IMR-90 (cell line): ENCODE results near the gene RGS9. TPM values are rescaled to one million over a fixed set of nuclear protein-coding genes. Genes with fewer than 3 reads are reported as not detected.

ENCODE experiments used
- ATAC-seq: fragments of 200-7000 bp; cut with Tn5 transposase; 2 replicates; pipeline ENCODE4 v1.9.1; 2020; ENCODE audit warnings: low read depth, mild to moderate bottlenecking, moderate library complexity
- BruUV-seq: library from RNA; stranded (reverse); fragments of 400-500 nt; replicated peaks from 2 replicates; lab custom pipeline; 2021; lab: Mats Ljungman, UMichigan
- CTCF ChIA-PET: fragments of 300-600 bp; formaldehyde crosslinking; extraction: SDS; loops from one replicate; lab custom pipeline; 2021; ENCODE audit warnings: antibody characterized with exemption; lab: Yijun Ruan, JAX
- POLR2A ChIA-PET: fragments of 300-600 bp; sonication (Branson Sonifier 250); formaldehyde crosslinking; loops from one replicate; lab custom pipeline; 2022; ENCODE audit warnings: antibody characterized with exemption; ENCODE audit not compliant: unreplicated experiment; lab: Charles Lee
- DNase-seq: peaks from one replicate; pipeline ENCODE4 v3.0.0; 2013
- H2AFZ ChIP-seq: replicated peaks from 2 replicates; pipeline ENCODE3; 2013; ENCODE audit warnings: low read length, mild to moderate bottlenecking; ENCODE audit not compliant: poor library complexity
- H2AK5ac ChIP-seq: 2 replicates; pipeline ENCODE4 v1.6.1; 2013; ENCODE audit warnings: low read depth, low read length, inconsistent platforms
- H2AK9ac ChIP-seq: replicated peaks from 2 replicates; pipeline ENCODE3; 2013; ENCODE audit warnings: mild to moderate bottlenecking, low read depth, low read length, moderate library complexity; ENCODE audit not compliant: poor library complexity
- H2BK120ac ChIP-seq: 2 replicates; pipeline ENCODE4 v1.6.1; 2013; ENCODE audit warnings: low read depth, low read length, inconsistent platforms
- H2BK15ac ChIP-seq: 3 replicates; pipeline ENCODE4 v1.6.1; 2013; ENCODE audit warnings: low read depth, low read length, inconsistent platforms
- H2BK20ac ChIP-seq: 2 replicates; pipeline ENCODE4 v1.6.1; 2013; ENCODE audit warnings: low read depth, mild to moderate bottlenecking, inconsistent platforms, low read length, moderate library complexity
- H2BK5ac ChIP-seq: 2 replicates; pipeline ENCODE4 v1.6.1; 2013; ENCODE audit warnings: mild to moderate bottlenecking, low read depth, low read length, inconsistent platforms; ENCODE audit not compliant: poor library complexity, severe bottlenecking
- H3K14ac ChIP-seq: replicated peaks from 2 replicates; pipeline ENCODE4 v1.6.1; 2013; ENCODE audit warnings: low read depth, low read length, inconsistent platforms
- H3K18ac ChIP-seq: 2 replicates; pipeline ENCODE4 v1.6.1; 2013; ENCODE audit warnings: low read depth, low read length, control low read depth
- H3K23ac ChIP-seq: 2 replicates; pipeline ENCODE4 v1.6.1; 2013; ENCODE audit warnings: low read depth, low read length, inconsistent platforms
- H3K27ac ChIP-seq: 2 replicates; pipeline ENCODE4 v1.5.1; 2013; ENCODE audit warnings: mild to moderate bottlenecking, control low read depth, low read length; ENCODE audit not compliant: insufficient read depth
- H3K27me3 ChIP-seq: 2 replicates; pipeline ENCODE4 v1.6.1; 2013; ENCODE audit warnings: low read length; ENCODE audit not compliant: control insufficient read depth, insufficient read depth
- H3K36me3 ChIP-seq: 2 replicates; pipeline ENCODE4 v1.6.1; 2013; ENCODE audit warnings: low read length, mixed read lengths; ENCODE audit not compliant: control insufficient read depth, insufficient read depth
- H3K4ac ChIP-seq: 2 replicates; pipeline ENCODE4 v1.6.1; 2013; ENCODE audit warnings: low read depth, low read length, inconsistent platforms
- H3K4me1 ChIP-seq: 2 replicates; pipeline ENCODE4 v1.6.1; 2013; ENCODE audit warnings: low read length, mixed read lengths; ENCODE audit not compliant: control insufficient read depth, insufficient read depth
- H3K4me2 ChIP-seq: 2 replicates; pipeline ENCODE4 v1.6.1; 2013; ENCODE audit warnings: low read depth, mild to moderate bottlenecking, control low read depth, low read length, moderate library complexity
- H3K4me3 ChIP-seq: 2 replicates; pipeline ENCODE4 v1.5.1; 2013; ENCODE audit warnings: low read depth, mild to moderate bottlenecking, control low read depth, low read length, moderate library complexity; ENCODE audit not compliant: insufficient read depth
- H3K56ac ChIP-seq: 2 replicates; pipeline ENCODE4 v1.6.1; 2013; ENCODE audit warnings: low read length, inconsistent platforms; ENCODE audit not compliant: insufficient read depth; ENCODE audit errors: extremely low read depth
- H3K79me1 ChIP-seq, 2 experiments: 2 replicates each; pipeline ENCODE4 v1.6.1; 2013; ENCODE audit warnings: low read length in 2 of 2, inconsistent platforms in 1 of 2, low read depth in 1 of 2
- H3K9ac ChIP-seq: 2 replicates; pipeline ENCODE4 v1.6.1; 2013; ENCODE audit warnings: low read depth, low read length, control low read depth
- H3K9me1 ChIP-seq: 2 replicates; pipeline ENCODE4 v1.6.1; 2013; ENCODE audit warnings: low read length, inconsistent platforms; ENCODE audit not compliant: insufficient read depth
- H3K9me3 ChIP-seq: 2 replicates; pipeline ENCODE4 v1.6.1; 2013; ENCODE audit warnings: low read length; ENCODE audit not compliant: control insufficient read depth, insufficient read depth
- H4K20me1 ChIP-seq: 2 replicates; pipeline ENCODE4 v1.6.1; 2013; ENCODE audit warnings: low read length, inconsistent platforms; ENCODE audit not compliant: insufficient read depth
- H4K5ac ChIP-seq: 2 replicates; pipeline ENCODE4 v1.6.1; 2013; ENCODE audit warnings: mild to moderate bottlenecking, low read depth, low read length, control low read depth
- H4K8ac ChIP-seq, 2 experiments: 2 replicates each; pipeline ENCODE4 v1.6.1; 2013; ENCODE audit warnings: low read depth in 2 of 2, low read length in 2 of 2, control low read depth in 1 of 2, inconsistent platforms in 1 of 2
- H4K91ac ChIP-seq: 2 replicates; pipeline ENCODE4 v1.6.1; 2013; ENCODE audit warnings: low read depth, low read length, inconsistent platforms; ENCODE audit not compliant: insufficient read depth
- BHLHE40 ChIP-seq: fragments of 150-350 bp; IDR thresholded peaks from 2 replicates; pipeline ENCODE4 v1.6.1; 2016; ENCODE audit warnings: mild to moderate bottlenecking, low read depth, low read length
- CEBPB ChIP-seq: IDR thresholded peaks from 2 replicates; pipeline ENCODE4 v1.6.1; 2012; ENCODE audit warnings: low read depth, low read length, improper control_type of control experiment
- CHD1 ChIP-seq: IDR thresholded peaks from 2 replicates; pipeline ENCODE4 v1.6.1; 2012; ENCODE audit warnings: low read depth, low read length, improper control_type of control experiment
- CTCF ChIP-seq: conservative IDR thresholded peaks from 2 replicates; pipeline ENCODE4 v1.5.1; 2012; ENCODE audit warnings: mild to moderate bottlenecking, low read depth, low read length, improper control_type of control experiment
- ELK1 ChIP-seq: fragments of 150-350 bp; IDR thresholded peaks from 2 replicates; pipeline ENCODE4 v1.6.1; 2016; ENCODE audit warnings: low read depth, mild to moderate bottlenecking, low read length, moderate library complexity, borderline replicate concordance
- FOS ChIP-seq: fragments of 150-350 bp; IDR thresholded peaks from 2 replicates; pipeline ENCODE4 v1.6.1; 2016; ENCODE audit warnings: low read depth, low read length
- MAFK ChIP-seq: IDR thresholded peaks from 2 replicates; pipeline ENCODE4 v1.6.1; 2012; ENCODE audit warnings: low read depth, low read length, improper control_type of control experiment
- MAZ ChIP-seq: IDR thresholded peaks from 2 replicates; pipeline ENCODE4 v1.6.1; 2012; ENCODE audit warnings: low read depth, mild to moderate bottlenecking, low read length, improper control_type of control experiment, moderate library complexity, borderline replicate concordance
- MXI1 ChIP-seq: IDR thresholded peaks from 2 replicates; pipeline ENCODE4 v1.6.1; 2012; ENCODE audit warnings: low read depth, mild to moderate bottlenecking, low read length, moderate library complexity, borderline replicate concordance
- NFE2L2 ChIP-seq: fragments of 150-350 bp; IDR thresholded peaks from 2 replicates; pipeline ENCODE4 v1.6.1; 2016; ENCODE audit warnings: low read depth, mild to moderate bottlenecking, low read length
- POLR2A ChIP-seq: IDR thresholded peaks from 2 replicates; pipeline ENCODE4 v1.6.1; 2012; ENCODE audit warnings: mild to moderate bottlenecking, low read depth, low read length
- RAD21 ChIP-seq: IDR thresholded peaks from 2 replicates; pipeline ENCODE4 v1.6.1; 2012; ENCODE audit warnings: low read length, improper control_type of control experiment
- RCOR1 ChIP-seq: IDR thresholded peaks from 2 replicates; pipeline ENCODE4 v1.6.1; 2012; ENCODE audit warnings: mild to moderate bottlenecking, low read length, improper control_type of control experiment; ENCODE audit not compliant: insufficient replicate concordance
- RFX5 ChIP-seq: IDR thresholded peaks from 2 replicates; pipeline ENCODE4 v1.8.0; 2012; ENCODE audit warnings: low read depth, mild to moderate bottlenecking, low read length, moderate library complexity
- whole genome bisulfite sequencing, 2 experiments: methylation state at CpG; one replicate each; pipeline versions ENCODE4 v1.1.5 to v1.1.7; 2013; ENCODE audit warnings: missing lambda C conversion rate in 2 of 2; ENCODE audit not compliant: insufficient read length in 1 of 2; ENCODE audit errors: extremely low coverage in 2 of 2; 5-methylcytosine and 5-hydroxymethylcytosine counted together
- dilution Hi-C: fragments of 300-500 bp; cut with HindIII; formaldehyde crosslinking; loops from one replicate; pipeline ENCODE4 v1.14.3; 2018; ENCODE audit warnings: low sequenced_read_pairs; ENCODE audit not compliant: unreplicated experiment
- in situ Hi-C: fragments of 300-500 bp; cut with MboI; formaldehyde crosslinking; loops from 3 replicates; pipeline ENCODE4 v1.14.3; 2019; ENCODE audit warnings: low sequenced_read_pairs, inconsistent platforms, mixed read lengths
- intact Hi-C: fragments of 100-400 bp; cut with micrococcal nuclease; formaldehyde crosslinking; loops from 2 replicates; pipeline ENCODE4 v1.10.0; 2022
- polyA plus RNA-seq, 3 experiments: library from polyadenylated mRNA; depleted of rRNA; stranded (reverse); fragments of >200 nt; gene quantifications; 2 replicates each; pipeline ENCODE4 v1.2.3, GENCODE V29; 2012; ENCODE audit warnings: low replicate concordance in 1 of 3
- total RNA-seq: library from RNA; depleted of rRNA; stranded (reverse); fragments of >200 nt; gene quantifications from 2 replicates; pipeline ENCODE4 v1.2.3, GENCODE V29; 2012
- TF ChIP-seq, protein P1 (sequence below): fragments of 150-350 bp; IDR thresholded peaks from 2 replicates; pipeline ENCODE4 v1.6.1; 2017; ENCODE audit warnings: mild to moderate bottlenecking, antibody characterized with exemption, low read length, low read depth

RGS9 gene
- total and polyA plus RNA-seq, 2 of the 4 experiments (the other 2 are of a cell fraction), result 0.90 to 1.1 TPM

GRCh38 chr17:65185668-65186382 is 48.7 kb downstream of the RGS9 start:
- Histone ChIP-seq H3K4me2 (no peak overlapping the region), H4K5ac (no peak overlapping the region), H3K9me3 (no peaks in the 10 kb centered on the region), H4K91ac (peak overlapping the region; percentile 96), H2BK5ac (no peak overlapping the region), H3K4ac (peak overlapping the region; percentile 98), H2AK9ac (no peak overlapping the region), H3K4me1 (peaks cover 14% of the 10 kb centered on the region), H4K20me1 (no peaks in the 10 kb centered on the region), H3K79me1 (0 out of 4 replicates have a peak, but pooled peaks cover 0 to 3% of the 10 kb centered on the region in 2 experiments), H3K36me3 (no peaks in the 10 kb centered on the region), H3K4me3 (no peak overlapping the region), H2AFZ (no peak overlapping the region), H2BK15ac (peak overlapping the region; percentile 98; the same call in 2 of the 3 replicates), H3K23ac (no peak overlapping the region), H3K14ac (peak overlapping the region; percentile 98), H3K27me3 (no peaks in the 10 kb centered on the region), H3K56ac (no peak overlapping the region), H3K18ac (no peak overlapping the region), H4K8ac (peak overlapping the region; percentile 89 to 98; a peak in 2 of 4 replicates), H2BK120ac (peak overlapping the region; percentile 99), H2AK5ac (peak overlapping the region; percentile 56; the same call in 1 of the 2 replicates), H2BK20ac (peak overlapping the region; percentile 99), H3K9me1 (peaks cover 16% of the 10 kb centered on the region), H3K27ac (no peak overlapping the region), H3K9ac (no peak overlapping the region)
- BruUV-seq, result no TSS peak
- no peak for DNase-seq
- no peak for ATAC-seq
- in situ Hi-C loops (no loop called here), dilution Hi-C loops (no loop called here), intact Hi-C loops (no loop called here)
- POLR2A ChIA-PET, result no interaction called here
- CTCF ChIA-PET, result interaction anchor here (0.9 kb wide), 1 partner anchor 13 kb away, joined by 3 read pairs; no protein-coding TSS in a partner anchor
- 79% methylated on average over 3 of the region's 13 CpGs; no CpG with 5 or more reads in 1 of the 2 experiments for WGBS, 2 experiments
- no peak for TF ChIP-seq RFX5
- TF ChIP-seq FOS, result no peak
- TF ChIP-seq CTCF, result no peak
- no peak for TF ChIP-seq BHLHE40
- TF ChIP-seq, protein P1, sequence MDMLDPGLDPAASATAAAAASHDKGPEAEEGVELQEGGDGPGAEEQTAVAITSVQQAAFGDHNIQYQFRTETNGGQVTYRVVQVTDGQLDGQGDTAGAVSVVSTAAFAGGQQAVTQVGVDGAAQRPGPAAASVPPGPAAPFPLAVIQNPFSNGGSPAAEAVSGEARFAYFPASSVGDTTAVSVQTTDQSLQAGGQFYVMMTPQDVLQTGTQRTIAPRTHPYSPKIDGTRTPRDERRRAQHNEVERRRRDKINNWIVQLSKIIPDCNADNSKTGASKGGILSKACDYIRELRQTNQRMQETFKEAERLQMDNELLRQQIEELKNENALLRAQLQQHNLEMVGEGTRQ, result no peak
- no peak for TF ChIP-seq MAZ
- TF ChIP-seq POLR2A, result no peak
- no peak for TF ChIP-seq CHD1
- TF ChIP-seq RCOR1, result no peak
- no peak for TF ChIP-seq NFE2L2
- TF ChIP-seq ELK1, result no peak
- no peak for TF ChIP-seq CEBPB
- no peak for TF ChIP-seq MXI1
- TF ChIP-seq RAD21, result no peak
- no peak for TF ChIP-seq MAFK
